Panc1 (cell line): ENCODE measurements around the gene SLC25A10. TPM values are rescaled to one million over a fixed set of nuclear protein-coding genes. Genes with fewer than 3 reads are reported as not detected.

Experiments used
- ATAC-seq: fragments of 200-7000 bp; cut with Tn5 transposase; 2 replicates; pipeline ENCODE4 v1.9.1; 2020; ENCODE audit warnings: mild to moderate bottlenecking, moderate library complexity
- BruUV-seq: library from RNA; stranded (reverse); fragments of 400-500 nt; replicated peaks from 2 replicates; lab custom pipeline; 2021; lab: Mats Ljungman, UMichigan
- CTCF ChIA-PET: fragments of 300-600 bp; sonication (Branson Sonifier 250); formaldehyde crosslinking; loops from one replicate; lab custom pipeline; 2022; ENCODE audit warnings: antibody characterized with exemption; lab: Charles Lee
- POLR2A ChIA-PET: fragments of 300-600 bp; sonication (Branson Sonifier 250); formaldehyde crosslinking; loops from one replicate; lab custom pipeline; 2022; ENCODE audit warnings: antibody characterized with exemption; lab: Charles Lee
- DNase-seq: peaks from one replicate; pipeline ENCODE4 v3.0.0-alpha.2; 2010; ENCODE audit warnings: low read depth, low spot score
- H3K27ac ChIP-seq: 2 replicates; pipeline ENCODE4 v1.5.1; 2011; ENCODE audit warnings: mild to moderate bottlenecking, low read length, inconsistent platforms
- H3K27me3 ChIP-seq: fragments of 200-500 bp; sonication (Bioruptor generic); 2 replicates; pipeline ENCODE4 v1.6.0; 2014; ENCODE audit warnings: low read length, inconsistent platforms; ENCODE audit not compliant: control insufficient read depth, insufficient read depth
- H3K36me3 ChIP-seq: fragments of 200-500 bp; sonication (Bioruptor generic); 2 replicates; pipeline ENCODE4 v1.5.1; 2014; ENCODE audit warnings: inconsistent platforms, mild to moderate bottlenecking, low read length, moderate library complexity; ENCODE audit not compliant: control insufficient read depth, insufficient read depth
- H3K4me1 ChIP-seq: 2 replicates; pipeline ENCODE4 v1.5.1; 2011; ENCODE audit warnings: inconsistent platforms, mild to moderate bottlenecking, low read length, moderate library complexity; ENCODE audit not compliant: control insufficient read depth, insufficient read depth
- H3K4me3 ChIP-seq, 2 experiments: 2 replicates each; pipeline ENCODE4 v1.5.1; 2011 to 2012; ENCODE audit warnings: low read depth in 2 of 2, low read length in 2 of 2, mild to moderate bottlenecking in 2 of 2, inconsistent platforms in 1 of 2, moderate library complexity in 1 of 2
- H3K9me3 ChIP-seq: fragments of 200-500 bp; sonication (Bioruptor generic); 2 replicates; pipeline ENCODE4 v1.5.1; 2014; ENCODE audit warnings: low read depth, mild to moderate bottlenecking, inconsistent platforms, low read length, moderate library complexity; ENCODE audit not compliant: control insufficient read depth, insufficient read depth
- CTCF ChIP-seq: fragments of 450-650 bp; IDR thresholded peaks from 2 replicates; pipeline ENCODE4 v1.5.1; 2017; ENCODE audit warnings: mild to moderate bottlenecking
- POLR2AphosphoS5 ChIP-seq: IDR thresholded peaks from 2 replicates; pipeline ENCODE4 v1.6.1; 2012; ENCODE audit warnings: mild to moderate bottlenecking, low read depth, low read length, moderate library complexity
- REST ChIP-seq, 2 experiments: IDR thresholded peaks; 2 replicates each; pipeline ENCODE4 v1.6.1; 2011 to 2012; ENCODE audit warnings: low read depth in 2 of 2, control low read depth in 1 of 2, low read length in 1 of 2, mild to moderate bottlenecking in 1 of 2, moderate library complexity in 1 of 2; ENCODE audit not compliant: insufficient read depth in 1 of 2
- SIN3A ChIP-seq: IDR thresholded peaks from 2 replicates; pipeline ENCODE4 v1.6.1; 2012; ENCODE audit warnings: low read depth, mild to moderate bottlenecking, low read length, moderate library complexity, borderline replicate concordance; ENCODE audit not compliant: insufficient read depth
- TCF7L2 ChIP-seq: IDR thresholded peaks from 2 replicates; pipeline ENCODE4 v1.6.1; 2011; ENCODE audit warnings: mild to moderate bottlenecking, low read depth, low read length, inconsistent platforms
- in situ Hi-C: cut with HindIII; loops from 2 replicates; pipeline ENCODE4 v1.10.0; 2016; ENCODE audit warnings: low sequenced_read_pairs, low pct_unique_long_range_greater_than_20kb
- intact Hi-C: fragments of 100-400 bp; cut with micrococcal nuclease; formaldehyde crosslinking; loops from one replicate; pipeline ENCODE4 v1.10.0; 2022; ENCODE audit not compliant: unreplicated experiment
- total RNA-seq: library from RNA; stranded (reverse); gene quantifications from one replicate; pipeline ENCODE4 v1.2.1, GENCODE V29; 2021; ENCODE audit not compliant: unreplicated experiment

SLC25A10 gene
- total RNA-seq, 1 experiment from 2014 or later: 81.2 TPM

- intact Hi-C loops (no loop called here), in situ Hi-C loops (no loop called here)
- Histone ChIP-seq H3K4me3 (no peak overlapping the region), H3K27me3 (no peaks in the 10 kb centered on the region), H3K36me3 (no peaks in the 10 kb centered on the region), H3K27ac (no peak overlapping the region), H3K9me3 (no peaks in the 10 kb centered on the region), H3K4me1 (peaks cover 4% of the 10 kb centered on the region; the same call in 1 of the 2 replicates)
- peak; percentile 9; the same call in 1 of the 2 replicates for ATAC-seq
- no peak for DNase-seq
- ChIA-PET POLR2A (interaction anchor here (0.6 kb wide), 1 partner anchor 19 kb away, joined by 9 read pairs; no protein-coding TSS in a partner anchor), CTCF (no interaction called here)
- no TSS peak for BruUV-seq
- TF ChIP-seq CTCF: no peak
- no peak for TF ChIP-seq REST (IDR thresholded peaks at IDR 0.05; ENCODE audit: insufficient read depth in 1 of 2, low read depth in 2 of 2, low read length in 1 of 2)
- TF ChIP-seq POLR2AphosphoS5: no peak
- TF ChIP-seq TCF7L2: no peak
- TF ChIP-seq SIN3A: no peak
Observed at GRCh38 chr17:81740395-81740961, 28.4 kb downstream of the SLC25A10 start.

DNA sequence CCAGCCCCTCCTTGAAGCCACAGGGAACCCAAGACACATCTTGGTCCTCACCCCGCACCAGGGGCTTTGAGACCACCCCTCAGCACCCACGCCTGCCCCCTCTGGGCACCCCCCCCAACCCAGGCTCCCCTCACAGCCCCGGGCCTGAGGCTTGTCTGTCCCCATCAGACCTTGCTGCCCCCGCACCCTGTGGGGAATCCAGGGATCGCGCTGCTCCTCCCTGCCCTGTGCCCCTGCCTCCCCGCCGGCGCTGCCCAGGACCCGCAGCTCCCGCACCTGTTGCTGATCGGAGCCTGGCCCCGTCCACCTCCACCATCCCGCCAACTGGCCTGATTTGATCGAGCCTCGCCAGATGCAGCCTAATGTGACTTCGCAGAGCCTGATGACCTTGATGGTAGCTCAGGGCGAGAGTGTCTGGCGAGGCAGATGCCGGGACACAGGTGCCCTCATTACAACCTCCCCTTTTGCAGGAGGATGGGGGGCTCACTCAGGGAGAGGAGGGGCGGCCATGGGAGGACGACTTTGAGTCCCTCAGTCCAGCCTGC, 29.0 kb downstream of the SLC25A10 start:
- intact Hi-C loops (no loop called here), in situ Hi-C loops (no loop called here)
- POLR2A ChIA-PET: interaction anchor here (0.6 kb wide), 1 partner anchor 20 kb away, joined by 9 read pairs; no protein-coding TSS in a partner anchor
- Histone ChIP-seq H3K36me3 (no peaks in the 10 kb centered on the region), H3K4me1 (no peaks in the 10 kb centered on the region), H3K27me3 (no peaks in the 10 kb centered on the region), H3K4me3 (no peak overlapping the region), H3K9me3 (no peaks in the 10 kb centered on the region), H3K27ac (no peak overlapping the region)
- TF ChIP-seq TCF7L2 (no peak), POLR2AphosphoS5 (no peak), SIN3A (no peak), REST (IDR thresholded peaks at IDR 0.05; ENCODE audit: insufficient read depth in 1 of 2, low read depth in 2 of 2, low read length in 1 of 2) (no peak), CTCF (no peak)
- ATAC-seq (peak; percentile 52), DNase-seq (no peak)
- CTCF ChIA-PET: no interaction called here
- no TSS peak for BruUV-seq
